Caco-2 (cell line): ENCODE results near the gene HEBP1. TPM values are rescaled to one million over a fixed set of nuclear protein-coding genes. Genes with fewer than 3 reads are reported as not detected.

Experiments used
- BruUV-seq: library from RNA; stranded (reverse); fragments of 400-500 nt; replicated peaks from 2 replicates; lab custom pipeline; 2021; lab: Mats Ljungman, UMichigan
- CTCF ChIA-PET: fragments of 300-600 bp; sonication (Branson Sonifier 250); formaldehyde crosslinking; loops from one replicate; lab custom pipeline; 2022; ENCODE audit warnings: antibody characterized with exemption; lab: Charles Lee
- POLR2A ChIA-PET: fragments of 300-600 bp; sonication (Branson Sonifier 250); formaldehyde crosslinking; loops from one replicate; lab custom pipeline; 2022; ENCODE audit warnings: antibody characterized with exemption; lab: Charles Lee
- DNase-seq, 2 experiments: peaks; one replicate each; pipeline versions ENCODE4 v3.0.0 to v3.0.0-alpha.2; 2020 to 2022
- H3K27me3 ChIP-seq: replicated peaks from 2 replicates; pipeline ENCODE4 v1.6.0; 2011; ENCODE audit warnings: low read length; ENCODE audit not compliant: control insufficient read depth, insufficient read depth
- H3K36me3 ChIP-seq: 2 replicates; pipeline ENCODE4 v1.5.1; 2011; ENCODE audit warnings: low read length; ENCODE audit not compliant: control insufficient read depth, insufficient read depth
- H3K4me1 ChIP-seq: fragments of 250-450 bp; sonication (Bioruptor Pico); 2 replicates; pipeline ENCODE4 v1.5.1; 2020; ENCODE audit warnings: mild to moderate bottlenecking
- H3K4me3 ChIP-seq: 2 replicates; pipeline ENCODE4 v1.5.1; 2011; ENCODE audit warnings: low read depth, mild to moderate bottlenecking, control low read depth, low read length
- H3K9me3 ChIP-seq: fragments of 250-450 bp; sonication (Bioruptor Pico); 2 replicates; pipeline ENCODE4 v1.5.1; 2020; ENCODE audit warnings: mild to moderate bottlenecking, moderate library complexity
- H3K27ac Mint-ChIP-seq: one replicate; pipeline ENCODE4 v1.8.0; 2022; ENCODE audit warnings: mixed read lengths; ENCODE audit not compliant: unreplicated experiment
- H3K27me3 Mint-ChIP-seq: one replicate; pipeline ENCODE4 v1.8.0; 2022; ENCODE audit warnings: mixed read lengths; ENCODE audit not compliant: insufficient read depth, unreplicated experiment
- H3K36me3 Mint-ChIP-seq: one replicate; pipeline ENCODE4 v1.8.0; 2022; ENCODE audit warnings: mild to moderate bottlenecking, mixed read lengths; ENCODE audit not compliant: insufficient read depth, unreplicated experiment
- H3K4me1 Mint-ChIP-seq: one replicate; pipeline ENCODE4 v1.8.0; 2022; ENCODE audit warnings: low read depth, mixed read lengths; ENCODE audit not compliant: unreplicated experiment
- H3K4me3 Mint-ChIP-seq: one replicate; pipeline ENCODE4 v1.8.0; 2022; ENCODE audit warnings: mild to moderate bottlenecking, moderate library complexity, mixed read lengths; ENCODE audit not compliant: unreplicated experiment
- H3K9me3 Mint-ChIP-seq: one replicate; pipeline ENCODE4 v1.8.0; 2022; ENCODE audit warnings: mixed read lengths; ENCODE audit not compliant: unreplicated experiment
- CTCF ChIP-seq, 2 experiments: fragments of 200-600 bp in 1 of 2; IDR thresholded peaks; 1 replicate in 1 of 2; 2 replicates in 1 of 2; pipeline versions ENCODE4 v1.5.1 to v1.8.0; 2011 to 2022; ENCODE audit warnings: antibody characterized with exemption in 1 of 2, control low read depth in 1 of 2, inconsistent platforms in 1 of 2, low read depth in 1 of 2, low read length in 1 of 2, mild to moderate bottlenecking in 1 of 2, moderate library complexity in 1 of 2; ENCODE audit not compliant: insufficient read depth in 1 of 2, severe bottlenecking in 1 of 2, unreplicated experiment in 1 of 2
- intact Hi-C: fragments of 100-400 bp; cut with micrococcal nuclease; formaldehyde crosslinking; loops from one replicate; pipeline ENCODE4 v1.10.0; 2022; ENCODE audit not compliant: unreplicated experiment
- total RNA-seq: library from RNA; stranded (reverse); gene quantifications from 2 replicates; pipeline ENCODE4 v1.2.3, GENCODE V29; 2022

HEBP1 gene
- total RNA-seq, 1 experiment from 2014 or later = 55.8 TPM

GRCh38 chr12:13022851-13023271 lies 22.8 kb upstream of the HEBP1 start:
- no peaks in the 10 kb centered on the region for H3K9me3 ChIP-seq
- H3K27me3 ChIP-seq = no peaks in the 10 kb centered on the region
- H3K4me3 ChIP-seq = no peak overlapping the region
- Mint-ChIP-seq H3K36me3 (no peaks in the 10 kb centered on the region), H3K9me3 (no peaks in the 10 kb centered on the region), H3K27me3 (peaks cover 13% of the 10 kb centered on the region), H3K4me1 (no peaks in the 10 kb centered on the region), H3K27ac (no peak overlapping the region), H3K4me3 (no peak overlapping the region)
- ChIA-PET CTCF (interaction anchor here (2.1 kb wide), 1 partner anchor 189 kb away, joined by 23 read pairs; no protein-coding TSS in a partner anchor), POLR2A (no interaction called here)
- no peaks in the 10 kb centered on the region for H3K4me1 ChIP-seq
- no TSS peak for BruUV-seq
- no peaks in the 10 kb centered on the region for H3K36me3 ChIP-seq
- TF ChIP-seq CTCF (IDR thresholded peaks at IDR 0.05; ENCODE audit: insufficient read depth in 1 of 2, low read depth in 1 of 2, low read length in 1 of 2, severe bottlenecking in 1 of 2, unreplicated experiment in 1 of 2) = no peak
- DNase-seq = no peak
- intact Hi-C loops = loop anchor here (5.0 kb wide), 1 partner anchor 74 kb away; no protein-coding TSS in a partner anchor

- Mint-ChIP-seq H3K36me3 (no peaks in the 10 kb centered on the region), H3K27me3 (peaks cover 12% of the 10 kb centered on the region), H3K27ac (no peak overlapping the region), H3K4me1 (no peaks in the 10 kb centered on the region), H3K4me3 (no peak overlapping the region), H3K9me3 (no peaks in the 10 kb centered on the region)
- Histone ChIP-seq H3K27me3 (no peaks in the 10 kb centered on the region), H3K36me3 (no peaks in the 10 kb centered on the region), H3K9me3 (no peaks in the 10 kb centered on the region), H3K4me1 (no peaks in the 10 kb centered on the region), H3K4me3 (no peak overlapping the region)
- DNase-seq = no peak
- ChIA-PET CTCF (no interaction called here), POLR2A (no interaction called here)
- intact Hi-C loops = no loop called here
- no peak for TF ChIP-seq CTCF (IDR thresholded peaks at IDR 0.05; ENCODE audit: insufficient read depth in 1 of 2, low read depth in 1 of 2, low read length in 1 of 2, severe bottlenecking in 1 of 2, unreplicated experiment in 1 of 2)
- no TSS peak for BruUV-seq
These were observed 11.0 kb upstream of the HEBP1 start for GRCh38 chr12:13011098-13011497.

- Histone ChIP-seq H3K4me3 (no peak overlapping the region), H3K27me3 (no peaks in the 10 kb centered on the region), H3K4me1 (no peaks in the 10 kb centered on the region), H3K36me3 (no peaks in the 10 kb centered on the region), H3K9me3 (no peaks in the 10 kb centered on the region)
- no peak for TF ChIP-seq CTCF (IDR thresholded peaks at IDR 0.05; ENCODE audit: insufficient read depth in 1 of 2, low read depth in 1 of 2, low read length in 1 of 2, severe bottlenecking in 1 of 2, unreplicated experiment in 1 of 2)
- Mint-ChIP-seq H3K4me1 (no peaks in the 10 kb centered on the region), H3K27ac (no peak overlapping the region), H3K9me3 (no peaks in the 10 kb centered on the region), H3K27me3 (peaks cover 5% of the 10 kb centered on the region), H3K4me3 (no peak overlapping the region), H3K36me3 (no peaks in the 10 kb centered on the region)
- BruUV-seq = no TSS peak
- ChIA-PET POLR2A (no interaction called here), CTCF (no interaction called here)
- intact Hi-C loops = no loop called here
- no peak for DNase-seq
These were observed 8.8 kb upstream of the HEBP1 start for GRCh38 chr12:13008741-13009380.
